Activated CD8-positive, alpha-beta memory T cell treated with anti-CD3 and anti-CD28 coated beads for 36 hours (primary cell): ENCODE data around the gene IPO5. TPM values are rescaled to one million over a fixed set of nuclear protein-coding genes. Genes with fewer than 3 reads are reported as not detected.

Source experiments
- CTCF ChIA-PET: fragments of 350-600 bp; sonication (Branson Sonifier 250); formaldehyde crosslinking; loops from one replicate; lab custom pipeline; 2021; ENCODE audit warnings: antibody characterized with exemption; lab: Charles Lee
- POLR2A ChIA-PET: fragments of 350-600 bp; sonication (Branson Sonifier 250); formaldehyde crosslinking; loops from one replicate; lab custom pipeline; 2021; ENCODE audit warnings: antibody characterized with exemption; lab: Charles Lee
- total RNA-seq, 2 experiments: library from RNA; stranded (reverse); gene quantifications; one replicate each; pipeline ENCODE4 v1.2.3, GENCODE V29; 2021

IPO5 gene
- total RNA-seq = 100 to 1,000 TPM; 243 to 258 TPM

DNA sequence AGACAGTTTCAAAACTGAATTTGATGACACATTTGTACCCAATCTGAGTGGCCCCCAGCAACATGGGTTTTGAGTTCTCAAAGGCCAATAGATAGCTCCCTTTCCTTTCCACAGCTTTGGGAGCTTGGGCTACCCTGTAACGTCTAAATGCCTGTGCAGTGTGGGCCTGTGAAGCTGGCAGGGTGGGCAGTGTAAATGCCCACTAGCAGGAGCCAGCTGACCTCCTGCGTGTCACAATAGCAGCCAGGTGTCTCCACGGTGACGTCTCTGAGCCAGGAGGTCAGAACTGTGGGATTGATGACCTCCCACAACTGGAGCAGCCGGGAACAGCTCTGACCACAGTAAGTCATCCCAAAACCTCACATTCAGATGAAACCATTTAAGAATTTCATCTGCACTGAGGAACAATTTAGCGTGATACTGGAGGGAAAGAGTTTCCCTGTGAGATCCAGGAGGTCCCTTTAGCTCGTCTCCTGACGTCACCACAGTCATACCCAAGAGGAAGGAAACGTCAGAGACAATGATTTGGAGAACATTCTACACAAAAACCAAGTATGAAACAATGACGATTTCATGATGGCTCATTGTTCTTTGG lies at the start of gene IPO5:
IPO5 (plus strand) TSS at position 300 of the 595 bp plus-strand sequence. CDS start 23,022 bp downstream, outside the sequence.
- CTCF ChIA-PET = no interaction called here
- POLR2A ChIA-PET = no interaction called here

DNA sequence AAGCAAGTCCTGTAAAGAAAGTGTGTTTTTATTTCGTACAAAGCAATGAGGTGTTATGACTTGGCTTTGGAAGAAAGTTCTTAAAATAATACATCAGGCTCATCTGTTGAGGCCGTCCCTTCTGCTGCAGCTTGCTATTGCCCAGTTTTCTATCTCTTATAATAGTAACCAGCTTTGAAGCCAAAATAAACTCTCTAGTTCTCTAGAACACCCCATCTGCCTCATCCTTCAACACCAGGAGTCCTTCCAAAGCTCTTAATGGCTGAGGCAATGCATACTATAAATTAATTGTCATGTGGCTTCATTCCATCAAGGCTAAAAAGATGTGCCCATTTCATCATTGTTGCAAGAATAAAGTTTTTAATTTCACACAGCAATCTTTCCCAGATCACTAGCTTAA lies 49.4 kb upstream of the IPO5 start:
- POLR2A ChIA-PET = no interaction called here
- CTCF ChIA-PET = no interaction called here

DNA sequence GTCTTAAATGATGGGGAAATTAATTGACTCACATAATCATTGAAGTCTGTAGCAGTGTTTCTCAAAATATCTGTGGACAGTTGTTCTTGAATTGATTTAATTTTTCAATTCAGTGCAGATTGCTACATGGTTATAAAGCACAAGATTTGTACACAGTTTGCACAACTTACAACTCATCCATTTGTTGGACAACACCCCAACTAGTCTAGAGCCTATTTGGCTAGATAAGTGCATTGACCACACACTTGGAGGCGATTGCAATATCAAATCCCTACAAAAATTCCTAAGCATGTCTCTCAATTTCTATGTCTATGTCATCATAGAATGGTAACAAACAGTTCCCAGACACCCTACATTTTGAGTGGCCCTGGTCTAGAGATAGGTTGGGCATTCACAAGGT lies 48.0 kb upstream of the IPO5 start:
- POLR2A ChIA-PET = no interaction called here
- CTCF ChIA-PET = no interaction called here

DNA sequence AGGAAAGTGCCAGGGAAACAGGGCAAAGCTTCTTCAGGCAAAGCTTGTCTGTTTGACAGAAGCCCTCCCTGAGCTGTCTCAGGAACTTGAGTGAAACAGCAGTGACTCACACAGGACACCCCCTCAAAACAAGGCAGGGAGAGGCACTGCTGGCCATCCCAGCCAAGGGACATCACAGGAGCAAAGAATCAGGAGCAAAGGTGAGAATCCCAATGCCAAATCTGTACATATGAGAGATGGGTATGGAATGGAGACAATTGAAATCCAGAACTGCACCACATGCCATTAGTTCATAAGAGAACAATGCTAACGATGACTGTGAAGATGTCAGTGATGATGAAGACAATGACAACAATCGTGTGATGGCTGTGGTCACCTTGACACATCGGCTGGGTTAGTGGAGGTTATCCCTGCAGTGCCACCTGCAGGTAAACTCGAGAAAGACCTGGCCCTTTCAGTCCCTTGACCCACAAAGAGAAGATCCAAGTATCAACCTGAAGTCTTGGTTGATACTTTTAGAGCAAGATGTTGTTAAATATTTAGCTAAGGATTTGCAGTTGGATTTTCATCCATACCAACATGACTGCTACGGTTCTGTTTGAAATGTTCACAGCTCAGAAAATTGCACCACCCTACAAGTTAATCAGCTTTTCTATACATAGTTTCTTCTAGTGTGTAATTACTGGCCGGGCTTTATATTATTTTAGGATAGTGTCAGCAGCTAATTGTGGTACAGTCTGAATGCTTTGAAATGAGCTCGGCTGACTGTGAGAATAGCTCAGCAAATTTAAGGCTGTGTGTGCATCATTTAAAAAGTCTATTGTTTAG lies 42.0 kb upstream of the IPO5 start:
- POLR2A ChIA-PET = no interaction called here
- CTCF ChIA-PET = interaction anchor here (1.4 kb wide), 1 partner anchor 55 kb away, joined by 3 read pairs; no protein-coding TSS in a partner anchor

DNA sequence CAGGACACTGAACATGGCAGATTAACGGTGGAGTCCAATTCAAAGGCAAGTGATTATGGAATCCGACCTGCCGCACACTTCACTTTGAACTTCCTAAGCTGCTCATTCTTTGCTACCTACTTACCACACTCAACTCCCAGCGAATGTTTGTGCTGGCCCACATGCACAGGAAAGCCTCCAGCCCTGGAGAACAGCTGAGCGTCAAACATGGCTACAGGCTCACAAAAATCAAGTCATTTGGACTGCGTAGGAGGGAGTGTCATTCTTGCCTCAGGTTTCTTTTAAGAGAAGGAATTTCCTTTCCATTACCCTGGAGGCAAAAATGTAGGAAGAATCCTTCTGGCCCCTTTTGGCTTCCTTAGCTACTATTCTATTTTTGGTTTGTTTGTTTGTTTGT lies 41.3 kb upstream of the IPO5 start:
- POLR2A ChIA-PET = no interaction called here
- CTCF ChIA-PET = interaction anchor here (1.4 kb wide), 1 partner anchor 56 kb away, joined by 3 read pairs; no protein-coding TSS in a partner anchor

DNA sequence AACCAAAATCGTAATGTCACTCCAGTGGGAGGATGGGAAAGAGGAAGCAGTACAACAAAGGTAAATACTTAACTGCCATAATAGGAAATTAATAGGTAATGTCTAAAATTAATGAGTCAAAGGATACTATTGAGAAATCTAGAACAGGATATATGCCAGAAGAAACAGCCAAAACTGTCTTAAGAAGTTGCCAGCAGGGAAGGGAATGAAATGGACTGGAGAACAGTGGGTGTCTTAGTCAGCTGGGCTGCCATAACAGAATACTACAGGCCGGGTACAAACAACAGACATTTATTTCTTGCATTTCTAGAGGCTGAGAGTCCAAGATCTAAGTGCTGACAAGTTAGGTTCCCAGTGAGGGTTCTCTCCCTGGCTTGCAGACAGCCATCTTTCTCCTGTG lies 40.3 kb upstream of the IPO5 start:
- POLR2A ChIA-PET = no interaction called here
- CTCF ChIA-PET = no interaction called here

DNA sequence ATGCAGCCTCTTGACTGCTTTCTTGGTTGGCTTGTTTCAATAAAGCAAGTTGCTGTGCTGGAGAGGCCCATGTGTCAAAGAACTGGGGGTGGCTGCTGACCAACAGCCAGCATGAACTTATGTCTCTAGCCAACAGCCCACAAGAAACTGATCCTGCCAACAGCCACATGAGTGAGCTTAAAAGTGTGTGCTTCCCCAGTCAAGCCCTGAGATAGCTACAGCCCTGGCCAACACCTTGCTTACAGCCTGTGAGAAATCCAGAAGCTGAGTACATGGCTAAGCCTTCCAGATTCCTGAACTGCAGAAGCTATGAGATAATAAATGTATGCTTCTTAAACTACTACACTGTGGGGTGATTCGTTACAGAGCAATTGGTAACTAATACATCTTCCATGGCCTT lies 38.9 kb upstream of the IPO5 start:
- ChIA-PET POLR2A (no interaction called here), CTCF (no interaction called here)

DNA sequence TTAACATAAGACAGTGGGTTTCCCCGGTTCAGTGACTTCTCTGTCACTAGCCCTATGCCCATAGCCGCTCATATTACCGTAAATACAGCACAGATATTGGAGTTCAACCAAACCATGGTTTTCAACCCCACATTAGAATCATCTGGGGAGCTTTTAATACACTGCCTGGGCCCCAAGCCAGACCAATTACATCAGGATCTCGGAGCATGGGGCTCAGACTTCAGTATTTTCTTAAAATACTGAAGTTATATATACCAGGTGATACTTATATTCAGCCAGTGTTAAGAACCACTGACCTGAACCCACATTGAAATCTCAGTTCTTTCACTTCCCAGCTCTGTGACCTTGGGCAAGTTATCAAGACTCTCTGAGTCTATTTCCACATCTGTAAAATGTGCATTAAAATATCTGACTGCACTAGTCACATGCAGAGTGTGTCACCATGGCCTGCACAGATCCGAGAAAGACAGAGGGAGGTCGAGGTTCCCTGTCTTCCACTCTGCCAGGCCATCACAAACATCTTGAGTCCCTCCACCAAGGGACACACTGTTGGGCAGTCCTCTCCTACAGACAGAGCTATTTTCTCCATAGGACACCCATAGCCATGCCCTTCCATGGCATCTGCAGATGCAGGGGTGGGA lies 32.2 kb upstream of the IPO5 start:
- CTCF ChIA-PET = no interaction called here
- POLR2A ChIA-PET = no interaction called here

DNA sequence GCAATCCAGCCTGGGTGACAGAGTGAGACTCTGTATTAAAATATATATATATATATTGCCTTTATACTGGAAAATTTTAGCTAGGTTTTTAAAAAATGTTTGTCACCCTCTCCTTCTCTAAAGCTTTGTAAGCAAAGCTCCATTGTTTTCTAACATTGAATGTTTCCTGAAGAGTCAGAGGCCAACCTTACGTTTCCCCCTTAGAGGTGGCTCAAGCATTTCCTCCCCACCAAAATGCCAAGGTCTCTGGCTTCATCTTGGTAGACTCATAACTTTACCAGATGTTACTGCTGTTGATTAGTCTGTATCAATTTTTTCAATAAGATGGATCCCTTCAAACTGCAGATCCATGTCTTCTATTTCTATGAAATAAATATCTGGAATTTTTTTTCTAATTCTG lies 25.2 kb upstream of the IPO5 start:
- CTCF ChIA-PET = no interaction called here

DNA sequence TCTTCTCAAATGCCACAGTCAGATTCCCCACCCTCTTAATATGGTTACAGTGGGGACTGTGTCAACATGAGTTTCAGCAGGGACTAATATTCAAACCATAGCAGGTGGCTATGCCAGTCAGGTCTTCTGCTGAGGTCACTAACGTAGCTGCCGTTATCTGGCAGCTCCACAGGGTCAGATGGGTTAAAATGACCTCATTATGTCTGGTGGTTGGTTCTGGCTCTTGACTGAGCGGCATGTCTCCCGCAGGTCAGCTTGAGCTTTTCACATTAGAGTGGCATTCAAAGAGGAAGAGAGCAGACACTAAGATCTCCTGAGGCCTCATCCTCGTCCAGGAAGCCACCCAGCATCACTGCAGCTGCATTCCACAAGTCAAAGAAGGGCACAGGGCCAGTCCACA lies 21.4 kb upstream of the IPO5 start:
- POLR2A ChIA-PET = no interaction called here
- CTCF ChIA-PET = no interaction called here

More for the DNA sequence above, 25.2 kb upstream of the IPO5 start:
- POLR2A ChIA-PET = no interaction called here

DNA sequence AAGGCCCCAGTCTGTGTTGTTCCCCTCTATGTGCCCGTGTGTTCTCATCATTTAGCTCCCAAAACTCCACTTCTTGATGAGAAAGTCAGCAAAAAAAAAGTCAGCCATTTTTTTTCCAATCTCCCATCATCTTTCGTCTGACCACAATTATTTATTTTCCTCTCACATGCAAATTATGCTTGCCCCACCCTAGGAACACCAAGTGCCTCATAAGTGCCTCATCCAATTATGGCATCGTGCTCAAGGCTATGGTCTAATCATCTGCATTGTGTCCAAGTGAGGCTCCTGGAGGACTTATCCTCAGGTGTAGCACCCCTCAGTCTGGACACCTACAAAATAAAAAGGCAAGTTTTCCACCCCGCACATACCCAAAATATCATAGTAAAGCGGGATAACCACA lies 20.8 kb upstream of the IPO5 start:
- ChIA-PET POLR2A (no interaction called here), CTCF (no interaction called here)

DNA sequence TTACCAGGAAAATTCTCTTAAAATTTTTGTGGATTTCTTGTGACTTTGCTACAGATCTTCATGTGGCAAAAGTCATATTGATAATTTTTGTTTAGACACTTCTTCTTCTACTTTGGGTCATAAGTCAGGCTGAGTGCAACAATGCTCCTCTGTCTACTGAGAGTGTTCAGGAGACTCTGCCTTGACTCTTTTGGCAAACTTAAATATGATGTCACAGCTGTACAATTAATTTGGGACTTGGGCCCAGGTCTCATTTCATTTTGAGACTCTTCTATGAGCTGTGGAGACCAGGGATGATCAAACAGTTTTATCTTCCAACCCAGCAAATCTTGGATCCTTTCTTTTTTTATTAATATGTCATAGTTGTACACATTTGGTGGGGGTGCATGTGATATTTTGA lies 19.7 kb upstream of the IPO5 start:
- POLR2A ChIA-PET = no interaction called here
- CTCF ChIA-PET = no interaction called here

DNA sequence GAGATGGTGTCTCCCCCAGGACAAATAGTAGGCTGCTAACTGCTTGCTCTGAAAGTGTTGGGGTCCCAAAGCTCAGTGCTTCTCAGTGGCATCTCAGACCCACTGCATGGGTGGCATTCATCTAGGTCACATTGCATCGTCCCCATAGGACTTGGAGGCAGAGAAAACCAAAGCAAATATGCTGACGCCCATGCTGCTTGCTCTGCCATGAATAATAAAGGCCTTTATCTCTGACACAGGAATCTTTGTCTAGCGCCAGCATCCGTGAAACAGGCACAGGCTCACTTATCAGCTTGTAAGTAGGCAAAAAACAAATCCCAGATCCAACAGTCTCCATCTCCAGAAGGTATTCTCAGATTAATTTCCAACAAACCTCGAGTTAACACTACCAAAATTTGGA lies 18.9 kb upstream of the IPO5 start:
- POLR2A ChIA-PET = no interaction called here
- CTCF ChIA-PET = no interaction called here

DNA sequence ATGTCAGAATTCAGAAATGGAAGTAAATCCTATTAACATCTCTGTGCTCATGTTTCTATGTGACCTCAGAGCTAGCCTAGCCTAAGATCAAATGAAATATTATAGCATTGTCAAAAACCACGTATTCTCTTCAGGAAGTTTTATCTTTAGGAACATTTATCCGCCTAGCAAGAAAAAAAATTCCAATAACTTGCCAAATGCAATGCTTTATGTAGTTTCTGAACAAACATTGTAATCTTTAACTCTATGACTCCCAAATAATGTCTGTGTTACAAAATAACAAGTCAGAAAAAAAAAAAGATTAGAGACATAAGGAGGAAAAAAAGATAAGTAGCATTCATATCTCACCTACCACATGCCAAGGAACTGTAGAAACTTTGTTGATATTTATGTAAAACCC lies 18.4 kb upstream of the IPO5 start:
- ChIA-PET CTCF (no interaction called here), POLR2A (no interaction called here)

DNA sequence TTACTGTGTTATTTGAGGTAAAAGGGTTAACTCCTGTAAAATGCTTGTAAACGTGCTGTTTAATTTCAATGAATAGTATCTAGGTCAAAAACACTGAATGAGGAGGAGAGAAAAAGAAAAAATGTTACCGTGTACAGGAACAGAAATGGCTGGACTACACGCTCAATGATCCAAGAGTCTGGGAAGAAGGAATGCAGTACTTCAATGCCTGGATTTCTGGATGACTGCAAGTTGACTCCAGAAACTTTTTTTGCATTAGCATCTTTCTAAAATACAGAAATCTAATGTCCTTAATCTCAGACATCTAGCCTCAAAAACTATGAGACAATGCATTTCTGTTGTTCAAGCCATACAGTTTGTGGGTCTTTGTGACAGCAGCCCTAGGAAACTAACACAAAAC lies 17.4 kb upstream of the IPO5 start:
- ChIA-PET CTCF (no interaction called here), POLR2A (no interaction called here)

DNA sequence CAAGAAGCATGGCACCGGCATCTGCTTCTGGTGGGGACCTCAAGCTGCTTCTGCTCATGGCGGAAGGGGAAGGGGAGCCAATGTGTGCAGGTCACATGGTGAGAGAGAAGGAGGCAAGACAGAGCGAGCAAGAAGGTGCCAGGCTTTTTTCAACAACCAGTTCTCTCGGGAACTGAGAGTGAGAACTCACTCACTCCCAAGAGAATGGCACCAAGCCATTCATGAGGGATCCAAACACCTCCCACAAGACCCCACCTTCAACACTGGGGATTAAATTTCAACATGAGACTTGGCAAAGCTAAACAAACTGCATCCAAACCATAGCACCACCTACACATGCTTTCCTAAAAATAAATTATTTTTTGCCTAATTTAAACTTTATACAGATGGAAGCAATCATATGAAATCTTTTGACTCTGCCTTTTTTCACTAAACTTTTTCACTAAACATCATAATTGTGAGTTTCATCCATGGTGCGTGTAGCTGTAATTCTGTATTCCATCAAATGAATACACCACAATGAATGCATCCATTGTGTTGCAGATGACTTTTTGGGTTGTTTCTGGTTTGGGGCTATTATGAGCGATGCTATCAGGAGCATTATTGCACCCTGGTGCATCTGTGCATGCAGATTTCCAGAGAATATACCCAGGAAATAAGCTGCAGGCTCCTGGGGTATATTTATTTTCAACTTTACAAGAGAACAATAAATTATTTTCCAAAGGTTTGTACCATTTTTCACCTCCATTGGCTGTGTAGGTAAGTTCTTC lies 14.6 kb upstream of the IPO5 start:
- CTCF ChIA-PET = no interaction called here
- POLR2A ChIA-PET = no interaction called here

DNA sequence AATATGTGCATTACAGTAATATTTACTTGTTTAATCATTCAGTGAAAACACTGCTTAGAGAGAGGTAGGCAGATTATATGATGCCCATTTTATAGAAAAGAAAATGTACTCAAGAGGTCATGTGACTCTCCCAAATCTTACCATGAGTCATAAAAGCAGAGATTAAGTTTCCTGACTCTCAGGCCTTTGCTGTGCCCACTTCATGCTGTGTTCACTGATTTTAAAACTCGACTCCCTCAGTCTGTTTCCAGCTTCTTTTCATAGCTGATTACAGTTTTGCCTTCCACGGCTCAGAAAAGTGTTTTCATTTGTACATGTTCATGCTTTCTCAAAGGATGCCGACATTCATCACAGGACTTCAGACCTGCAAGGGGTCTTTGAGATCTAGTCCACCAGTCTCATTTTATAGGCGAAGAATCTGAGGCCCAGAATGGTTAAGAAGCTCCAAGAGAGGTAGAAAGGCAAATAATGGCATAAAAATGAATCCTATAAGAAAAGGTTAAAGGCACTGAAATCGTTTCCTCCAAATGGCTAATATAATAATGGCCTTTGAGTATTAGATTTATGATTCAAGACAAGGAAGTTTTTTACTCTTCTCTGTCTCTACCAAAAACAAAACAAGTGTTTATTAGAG lies 9.0 kb upstream of the IPO5 start:
- CTCF ChIA-PET = no interaction called here
- POLR2A ChIA-PET = no interaction called here

DNA sequence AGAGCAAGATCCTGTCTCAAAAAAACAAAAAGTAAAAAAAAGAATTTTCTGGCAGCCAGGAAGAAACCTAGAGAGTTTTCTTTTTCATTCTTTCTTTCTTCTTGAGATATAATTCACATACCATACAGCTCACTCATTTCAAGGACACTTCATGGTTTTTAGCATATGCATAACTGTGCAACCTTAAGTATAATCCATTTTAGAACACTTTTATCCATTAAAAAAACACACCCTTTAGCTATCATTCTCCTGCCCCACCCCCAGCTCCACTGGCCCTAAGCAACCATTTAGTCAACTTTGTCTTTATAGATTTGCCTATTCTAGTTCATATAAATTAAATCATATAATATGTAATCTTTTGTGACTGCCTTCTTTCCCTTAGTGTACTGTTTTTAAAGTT lies 8.1 kb upstream of the IPO5 start:
- POLR2A ChIA-PET = no interaction called here
- CTCF ChIA-PET = no interaction called here

DNA sequence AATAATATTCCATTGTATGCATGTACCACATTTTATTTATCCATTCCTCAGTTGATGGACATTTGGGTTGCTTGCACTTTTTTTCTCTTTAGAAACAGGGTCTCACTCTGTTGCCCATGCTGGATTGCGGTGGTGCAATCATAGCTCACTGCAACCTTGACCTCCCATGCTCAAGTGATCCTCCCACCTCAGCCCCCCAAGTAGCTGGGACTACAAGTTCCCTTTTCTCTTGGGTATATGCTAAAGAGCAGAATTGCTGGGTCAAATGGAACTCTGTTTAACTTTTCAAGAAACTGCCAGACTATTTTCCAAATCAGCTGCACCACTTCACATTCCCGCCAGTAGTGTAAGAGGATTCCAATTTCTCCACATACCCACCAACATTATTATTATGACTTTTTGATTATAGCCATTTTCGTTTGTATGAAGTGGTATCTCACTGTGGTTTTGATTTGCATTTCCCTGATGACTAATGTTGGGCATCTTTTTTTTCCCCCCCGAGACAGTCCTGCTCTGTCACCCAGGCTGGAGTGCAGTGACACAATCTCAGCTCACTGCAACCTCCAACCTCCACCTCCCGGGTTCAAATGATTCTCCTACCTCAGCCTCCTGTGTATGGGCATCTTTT lies 7.6 kb upstream of the IPO5 start:
- ChIA-PET POLR2A (no interaction called here), CTCF (no interaction called here)
